Measurements from ENCODE around the gene LSM10.

DNA sequence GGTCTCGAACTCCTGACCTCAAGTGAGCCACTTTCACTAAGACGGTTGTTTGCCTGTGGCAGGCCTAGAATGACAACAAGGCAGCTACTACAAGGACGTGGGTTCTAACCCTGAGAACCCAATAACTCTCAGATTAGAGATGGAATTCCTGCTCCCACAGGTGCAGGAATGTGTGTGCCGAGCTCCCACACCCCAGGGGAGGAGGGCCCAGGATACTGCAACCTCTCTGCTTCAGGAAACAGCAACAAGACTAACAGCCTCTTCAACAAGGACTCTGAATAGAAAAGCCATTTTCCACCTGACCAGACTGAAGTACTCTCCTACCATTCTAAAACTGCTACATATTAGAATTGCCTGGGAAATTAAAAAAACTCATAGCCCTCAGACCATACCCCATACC lies 4.9 kb downstream of the LSM10 start:
- TF ChIP-seq POLR2AphosphoS5 (IDR thresholded peaks at IDR 0.05; ENCODE audit: low read depth, low read length) = no peak
- TF ChIP-seq SIN3A (IDR thresholded peaks at IDR 0.05; ENCODE audit: borderline replicate concordance, insufficient read depth, low read length) = no peak
- TF ChIP-seq TAF1 (IDR thresholded peaks at IDR 0.05; ENCODE audit: borderline replicate concordance, insufficient read depth, low read length) = no peak

Data from PFSK-1 (cell line).